ENCODE data around the gene CYB561D1.

CYB561D1 gene

DNA sequence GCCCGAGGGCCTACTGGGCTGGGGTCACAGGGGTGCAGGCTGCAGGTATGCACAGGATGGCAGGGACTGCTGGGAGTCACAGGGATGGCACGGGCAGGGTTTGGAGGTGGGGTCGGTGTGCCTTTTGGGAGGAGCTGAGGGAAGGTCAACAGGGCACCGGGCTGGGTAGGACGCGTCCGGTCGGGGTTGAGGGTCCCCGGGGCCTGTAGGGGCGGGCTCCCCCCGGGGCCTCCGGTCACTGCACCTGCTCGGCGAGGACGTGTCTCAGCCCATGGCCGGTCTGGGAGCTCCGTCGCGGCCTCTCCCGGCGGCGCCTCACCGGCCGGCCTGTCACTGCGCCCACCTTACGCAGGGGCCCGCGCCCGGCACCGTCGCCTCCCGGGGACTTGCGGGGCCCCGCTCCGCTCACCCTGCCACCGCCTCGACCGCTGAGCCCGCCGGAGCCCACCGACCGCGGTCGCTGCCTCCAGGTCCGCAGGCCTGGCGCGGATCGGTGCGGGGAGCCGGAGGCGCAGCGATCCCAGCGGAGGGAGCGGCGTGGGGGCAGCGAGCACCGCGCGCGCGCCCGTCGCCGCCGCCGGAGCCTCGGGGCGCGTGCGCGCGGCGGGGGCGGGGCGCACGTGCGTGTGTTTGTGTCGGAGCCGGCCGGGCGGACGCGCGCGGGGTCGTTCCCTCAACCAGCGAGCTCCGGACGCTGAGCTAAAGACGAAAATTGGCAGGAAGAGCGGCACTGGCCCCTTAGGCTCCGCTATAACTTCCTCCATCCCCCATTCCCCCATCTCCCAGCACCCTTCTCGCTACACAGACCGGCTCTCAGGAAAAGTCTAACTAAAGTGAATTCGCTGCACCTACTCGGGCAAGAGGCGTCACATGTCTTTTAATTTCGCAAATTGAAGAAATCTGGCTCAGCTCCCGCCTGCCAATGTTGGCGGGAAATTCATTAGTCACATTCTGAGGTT lies 15.6 kb downstream of the CYB561D1 start, which contains the start of gene AMIGO1:
TSS of gene AMIGO1 (minus strand) at position 552 of the 959 bp plus-strand sequence. CDS start 815 bp downstream, outside the sequence.
- TF ChIP-seq, protein P1, sequence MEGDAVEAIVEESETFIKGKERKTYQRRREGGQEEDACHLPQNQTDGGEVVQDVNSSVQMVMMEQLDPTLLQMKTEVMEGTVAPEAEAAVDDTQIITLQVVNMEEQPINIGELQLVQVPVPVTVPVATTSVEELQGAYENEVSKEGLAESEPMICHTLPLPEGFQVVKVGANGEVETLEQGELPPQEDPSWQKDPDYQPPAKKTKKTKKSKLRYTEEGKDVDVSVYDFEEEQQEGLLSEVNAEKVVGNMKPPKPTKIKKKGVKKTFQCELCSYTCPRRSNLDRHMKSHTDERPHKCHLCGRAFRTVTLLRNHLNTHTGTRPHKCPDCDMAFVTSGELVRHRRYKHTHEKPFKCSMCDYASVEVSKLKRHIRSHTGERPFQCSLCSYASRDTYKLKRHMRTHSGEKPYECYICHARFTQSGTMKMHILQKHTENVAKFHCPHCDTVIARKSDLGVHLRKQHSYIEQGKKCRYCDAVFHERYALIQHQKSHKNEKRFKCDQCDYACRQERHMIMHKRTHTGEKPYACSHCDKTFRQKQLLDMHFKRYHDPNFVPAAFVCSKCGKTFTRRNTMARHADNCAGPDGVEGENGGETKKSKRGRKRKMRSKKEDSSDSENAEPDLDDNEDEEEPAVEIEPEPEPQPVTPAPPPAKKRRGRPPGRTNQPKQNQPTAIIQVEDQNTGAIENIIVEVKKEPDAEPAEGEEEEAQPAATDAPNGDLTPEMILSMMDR (IDR thresholded peaks at IDR 0.05; ENCODE audit: low read depth, low read length): no peak

DNA sequence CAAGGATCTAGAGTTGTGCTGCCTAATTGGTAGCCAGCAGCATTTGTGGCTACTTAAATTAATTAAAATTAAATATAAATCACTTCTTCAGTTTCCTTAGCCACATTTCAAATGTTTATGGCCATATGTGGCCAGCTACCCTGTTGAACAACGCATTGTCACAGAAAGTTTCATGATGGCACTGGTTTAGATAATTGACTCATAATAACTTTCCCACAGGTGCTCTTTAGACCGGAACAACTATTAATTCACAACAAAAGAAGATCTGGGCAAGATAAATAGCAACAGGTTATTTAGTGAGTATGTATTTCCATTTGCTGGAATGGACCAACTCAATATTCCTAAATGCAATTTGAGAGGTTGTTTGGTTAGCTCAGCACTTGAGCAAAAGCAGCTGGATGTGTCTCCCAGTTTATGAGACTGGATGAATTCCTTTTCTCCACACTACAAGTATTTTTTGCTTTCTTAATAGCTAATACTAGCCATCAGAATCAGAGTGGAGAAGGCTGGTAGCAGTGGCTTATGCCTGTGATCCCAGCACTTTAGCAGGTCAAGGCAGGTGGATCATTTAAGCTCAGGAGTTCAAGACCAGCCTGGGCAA lies 19.3 kb downstream of the CYB561D1 start:
- TF ChIP-seq, protein P1 (IDR thresholded peaks at IDR 0.05; ENCODE audit: low read depth, low read length): no peak
- DNase-seq (ENCODE audit: extremely low read depth, low read depth): no peak

More for the DNA sequence above, 15.6 kb downstream of the CYB561D1 start, which contains the start of gene AMIGO1:
- no peak for DNase-seq (ENCODE audit: extremely low read depth, low read depth)

DNA sequence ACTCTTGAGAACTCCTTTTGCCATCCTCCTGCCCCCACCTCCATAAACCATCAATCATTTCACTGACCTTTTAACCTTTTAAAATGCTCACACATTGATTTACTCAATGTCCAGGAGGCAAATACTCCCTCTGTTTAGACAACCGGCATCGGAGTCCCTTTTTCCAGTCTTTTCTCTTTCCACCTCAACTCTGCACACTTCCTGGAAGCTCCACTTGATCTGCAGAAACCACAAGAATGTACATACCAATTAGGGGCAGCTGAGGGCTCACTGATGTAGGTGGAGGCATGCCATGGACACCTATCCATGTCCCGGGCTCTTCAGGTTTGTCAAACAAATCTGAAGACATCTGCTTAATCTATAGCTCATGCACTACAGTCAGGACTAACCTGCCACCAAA lies 21.0 kb downstream of the CYB561D1 start:
- DNase-seq (ENCODE audit: extremely low read depth, low read depth): no peak
- TF ChIP-seq, protein P1 (IDR thresholded peaks at IDR 0.05; ENCODE audit: low read depth, low read length): no peak

DNA sequence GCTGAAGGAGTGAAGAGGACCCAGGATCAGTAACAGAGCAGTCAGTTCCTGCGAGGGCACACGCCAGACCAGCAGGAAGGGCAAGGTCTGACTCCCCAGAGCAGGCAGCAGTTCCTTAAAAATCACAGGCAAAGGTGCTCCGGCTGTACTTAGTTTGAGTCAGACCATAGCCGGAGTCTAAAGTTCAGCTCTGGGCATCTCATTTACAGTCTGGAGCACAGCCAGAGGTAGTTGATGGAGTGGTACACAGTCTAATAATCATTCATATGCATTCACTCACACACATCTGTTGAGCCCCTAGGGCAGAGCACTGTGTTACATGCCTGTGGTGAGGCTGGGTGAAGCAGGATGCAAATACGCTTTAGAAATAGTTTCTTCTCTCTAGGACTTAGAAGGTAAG lies 23.0 kb downstream of the CYB561D1 start:
- DNase-seq (ENCODE audit: extremely low read depth, low read depth): no peak
- TF ChIP-seq, protein P1 (IDR thresholded peaks at IDR 0.05; ENCODE audit: low read depth, low read length): no peak

DNA sequence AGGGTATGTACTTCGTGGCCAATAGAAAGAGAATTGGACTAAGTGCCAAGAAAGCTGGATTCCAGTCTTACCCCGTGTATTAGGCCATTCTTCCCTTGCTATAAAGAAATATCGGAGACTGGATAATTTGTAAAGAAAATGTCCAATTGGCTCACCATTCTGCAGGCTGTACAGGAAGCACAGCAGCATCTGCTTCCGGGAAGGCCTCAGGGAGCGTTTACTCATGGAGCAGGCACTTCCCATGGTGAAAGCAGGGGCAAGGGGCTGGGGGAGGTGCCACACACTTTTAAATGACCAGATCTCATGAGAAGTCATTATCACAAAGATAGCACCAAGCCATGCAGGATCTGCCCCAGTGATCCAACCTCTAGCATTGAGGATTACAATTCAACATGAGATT lies 23.4 kb downstream of the CYB561D1 start:
- TF ChIP-seq, protein P1 (IDR thresholded peaks at IDR 0.05; ENCODE audit: low read depth, low read length): no peak
- no peak for DNase-seq (ENCODE audit: extremely low read depth, low read depth)

DNA sequence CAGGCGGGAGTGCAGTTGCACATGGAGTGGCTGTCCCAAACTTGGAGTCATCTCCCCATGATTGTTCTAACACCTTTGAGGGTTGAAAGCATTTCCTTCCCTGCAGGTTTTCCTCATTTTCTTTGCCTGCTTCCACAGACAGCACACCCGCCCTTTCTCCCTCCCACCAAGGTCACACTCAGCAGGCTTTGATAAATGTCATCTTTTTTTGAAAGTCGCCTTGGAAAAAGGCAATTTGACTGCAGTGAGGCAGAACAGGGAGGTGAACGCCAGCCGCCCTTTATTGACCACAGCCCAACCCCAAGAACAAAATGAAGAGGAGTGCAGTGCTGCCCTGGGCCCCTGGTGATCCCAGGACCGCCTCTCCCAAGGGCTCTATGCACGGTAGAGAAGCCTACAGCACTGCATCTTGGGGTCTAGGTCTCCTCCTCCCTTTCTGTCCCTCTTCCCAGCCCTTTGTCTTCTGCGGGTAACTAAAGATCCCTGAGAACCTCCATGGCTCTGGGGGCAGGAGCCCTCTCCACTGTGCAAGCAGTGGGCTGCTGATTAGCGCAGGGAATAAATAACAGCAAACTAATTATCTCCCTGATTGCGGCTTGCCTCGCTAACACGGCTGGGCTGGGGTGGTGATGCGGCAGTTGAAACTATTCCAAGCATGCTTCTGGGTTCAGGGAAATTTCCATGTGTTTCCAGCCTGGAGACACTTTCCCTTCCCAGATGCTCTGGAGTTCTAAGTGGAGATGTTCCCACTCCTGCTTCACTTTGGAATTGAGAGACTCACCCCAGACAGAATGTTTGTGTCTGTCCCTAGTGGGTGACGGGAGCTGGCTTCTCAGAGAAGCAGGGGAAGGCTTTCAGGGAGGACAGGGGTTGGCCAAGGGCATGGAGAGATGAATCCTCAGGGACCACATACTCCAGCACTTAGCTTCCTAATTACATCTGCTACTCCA lies 27.4 kb downstream of the CYB561D1 start:
- TF ChIP-seq, protein P1 (IDR thresholded peaks at IDR 0.05; ENCODE audit: low read depth, low read length): no peak
- DNase-seq (ENCODE audit: extremely low read depth, low read depth): no peak

All from AG09319 (cell line).